HG03097 (cell line): ENCODE data around the gene DAPK1.

Source experiments
- ATAC-seq: cut with Tn5 transposase; IDR thresholded peaks from one replicate; pipeline ENCODE4 v1.9.1; 2021; ENCODE audit not compliant: unreplicated experiment, low FRiP score

DAPK1 gene

GRCh38 chr9:87751868-87752267, 254.2 kb downstream of the DAPK1 start:
- ATAC-seq = no peak

GRCh38 chr9:87753313-87753712, 255.6 kb downstream of the DAPK1 start:
- no peak for ATAC-seq
